Activated T-cell treated with anti-CD3 and anti-CD28 coated beads for 1 hour (primary cell): Measurements from ENCODE around the gene RASGRP3.
"Not testable (repeated sequence)": the region's sequence is repeated elsewhere in the genome, so short reads cannot be mapped to it uniquely, and the experiment has no call there.

Experiments used
- DNase-seq: peaks from one replicate; pipeline ENCODE4 v3.0.0-alpha.2; 2020; ENCODE audit warnings: low read depth

Gene RASGRP3

DNA sequence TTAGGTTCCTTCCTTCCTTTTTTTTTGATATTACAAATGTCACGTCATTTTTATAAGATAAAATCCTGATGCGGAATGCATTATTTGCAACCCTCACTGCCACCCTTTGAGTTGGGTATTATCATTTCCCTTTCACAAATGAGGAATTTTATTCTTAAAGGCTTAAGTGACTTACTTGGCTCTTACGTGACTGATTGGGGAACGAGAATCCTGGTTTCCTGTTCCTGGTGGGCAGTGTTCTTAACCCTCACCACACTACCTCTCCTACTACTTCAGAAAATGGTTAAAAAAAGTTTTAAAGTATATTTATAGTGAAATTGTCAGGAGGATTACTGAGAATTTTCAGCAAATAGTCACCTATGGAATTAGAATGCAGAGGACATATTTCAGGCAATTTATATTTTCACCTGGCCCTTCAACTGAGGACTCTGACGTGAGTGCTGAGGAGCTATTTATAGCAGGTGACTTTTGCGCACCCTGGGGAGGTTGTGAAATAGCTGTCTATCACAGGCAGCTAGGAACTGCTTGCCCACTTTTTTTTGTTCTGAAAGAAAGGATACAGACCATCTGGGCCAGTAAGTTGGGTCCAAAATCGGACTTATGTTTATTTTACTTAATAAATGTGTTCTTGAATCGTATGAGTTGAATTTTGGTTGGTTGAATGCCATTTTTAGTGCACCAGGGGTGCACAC, 18.7 kb upstream of the RASGRP3 start:
- no peak for DNase-seq

DNA sequence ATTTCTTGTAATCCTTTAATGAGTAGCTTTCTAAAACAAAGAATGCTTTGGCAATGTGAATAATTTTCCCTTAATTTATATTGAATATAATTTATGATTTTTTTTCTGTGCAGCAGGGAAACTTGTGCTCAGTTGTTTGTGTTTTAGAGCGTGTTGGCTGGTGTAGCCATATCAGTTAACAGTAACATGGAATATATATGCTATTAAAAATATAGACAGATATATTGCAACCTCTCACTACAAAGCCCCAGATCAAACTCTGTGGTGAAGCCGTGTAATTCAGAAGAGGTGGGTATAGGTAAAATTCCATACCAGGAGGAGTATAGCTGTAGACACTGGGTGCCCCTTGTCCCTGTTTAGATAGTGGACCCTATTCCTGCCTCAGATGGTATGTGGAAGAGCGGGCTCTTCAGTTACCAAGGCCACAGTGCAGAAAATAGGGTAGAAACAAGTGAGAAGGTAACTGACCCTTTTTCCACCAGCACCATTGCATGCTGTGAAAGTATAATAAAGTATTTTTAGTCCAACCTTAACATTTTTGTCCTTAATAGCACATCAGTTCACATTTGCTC, 18.1 kb upstream of the RASGRP3 start:
- DNase-seq: no peak

DNA sequence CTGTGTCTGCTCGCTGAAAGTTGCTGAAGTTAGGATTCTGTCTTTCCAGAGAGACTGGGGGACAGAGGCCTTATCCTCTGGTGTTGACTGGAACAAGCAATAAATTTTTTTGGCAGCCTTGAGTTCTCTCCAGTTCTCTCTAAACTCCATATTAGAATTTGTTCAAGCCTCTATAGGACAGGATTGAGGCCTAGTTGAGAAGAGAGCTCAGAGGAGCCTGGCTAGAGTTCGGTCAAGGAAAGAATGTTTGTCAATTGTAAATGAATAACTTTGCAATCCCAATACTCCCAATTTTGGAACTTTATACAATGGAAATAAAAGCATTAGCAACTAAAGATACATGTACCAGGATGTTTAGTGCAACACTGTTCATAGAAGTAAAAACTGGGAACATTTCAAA, 16.7 kb upstream of the RASGRP3 start:
- no peak for DNase-seq

DNA sequence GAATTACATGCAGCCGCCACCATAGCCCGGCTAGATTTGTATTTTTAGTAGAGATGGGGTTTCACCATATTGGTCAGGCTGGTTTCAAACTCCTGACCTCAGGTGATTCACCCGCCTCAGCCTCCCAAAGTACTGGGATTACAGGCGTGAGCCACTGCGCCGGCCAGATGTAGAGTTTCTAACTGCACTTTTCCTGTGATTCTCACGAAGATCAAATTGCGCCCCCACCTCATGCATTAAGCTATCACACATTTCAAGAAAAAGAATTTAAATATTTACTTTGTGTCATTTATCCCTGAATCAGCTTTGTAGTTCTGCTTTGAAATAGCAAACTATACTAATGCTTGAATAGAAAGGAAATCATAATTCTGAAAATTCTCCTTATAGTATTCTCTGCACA, 13.9 kb upstream of the RASGRP3 start:
- DNase-seq: not testable (repeated sequence)

DNA sequence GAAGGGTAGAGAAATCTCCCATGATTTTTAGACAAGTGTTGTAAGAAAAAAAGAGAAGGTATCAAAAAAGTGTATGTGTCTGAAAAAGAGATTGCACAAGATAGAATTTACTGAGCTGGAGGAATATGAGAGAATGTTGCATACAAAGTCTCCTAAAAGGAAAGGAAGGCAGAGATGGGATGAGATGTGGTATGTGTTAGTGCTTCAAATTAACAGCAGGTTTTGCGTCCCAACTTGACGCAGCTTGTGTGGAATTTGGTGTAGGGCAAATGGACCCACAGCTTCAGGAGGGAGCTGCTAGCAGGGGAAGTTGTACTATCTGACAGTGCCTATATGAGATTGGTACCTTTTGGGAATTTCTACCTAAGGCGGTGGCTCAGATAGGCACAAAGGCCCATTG, 9.0 kb upstream of the RASGRP3 start:
- no peak for DNase-seq

DNA sequence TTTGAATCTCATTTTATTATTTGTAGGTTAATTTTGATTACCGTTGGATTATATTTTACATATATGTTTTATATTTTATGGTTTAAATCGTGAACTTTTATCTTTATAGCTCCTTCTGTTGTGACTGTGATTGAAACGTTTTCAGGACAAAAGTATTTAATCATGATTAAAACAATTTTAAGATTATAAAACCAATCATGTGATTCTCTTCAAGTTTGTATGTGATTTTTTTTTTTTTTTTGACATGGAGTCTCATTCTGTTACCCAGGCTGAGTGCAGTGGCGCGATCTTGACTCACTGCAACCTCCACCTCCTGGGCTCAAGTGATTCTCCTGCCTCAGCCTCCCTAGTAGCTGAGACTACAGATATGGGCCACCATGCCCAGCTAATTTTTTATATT, 7.2 kb upstream of the RASGRP3 start:
- no peak for DNase-seq

DNA sequence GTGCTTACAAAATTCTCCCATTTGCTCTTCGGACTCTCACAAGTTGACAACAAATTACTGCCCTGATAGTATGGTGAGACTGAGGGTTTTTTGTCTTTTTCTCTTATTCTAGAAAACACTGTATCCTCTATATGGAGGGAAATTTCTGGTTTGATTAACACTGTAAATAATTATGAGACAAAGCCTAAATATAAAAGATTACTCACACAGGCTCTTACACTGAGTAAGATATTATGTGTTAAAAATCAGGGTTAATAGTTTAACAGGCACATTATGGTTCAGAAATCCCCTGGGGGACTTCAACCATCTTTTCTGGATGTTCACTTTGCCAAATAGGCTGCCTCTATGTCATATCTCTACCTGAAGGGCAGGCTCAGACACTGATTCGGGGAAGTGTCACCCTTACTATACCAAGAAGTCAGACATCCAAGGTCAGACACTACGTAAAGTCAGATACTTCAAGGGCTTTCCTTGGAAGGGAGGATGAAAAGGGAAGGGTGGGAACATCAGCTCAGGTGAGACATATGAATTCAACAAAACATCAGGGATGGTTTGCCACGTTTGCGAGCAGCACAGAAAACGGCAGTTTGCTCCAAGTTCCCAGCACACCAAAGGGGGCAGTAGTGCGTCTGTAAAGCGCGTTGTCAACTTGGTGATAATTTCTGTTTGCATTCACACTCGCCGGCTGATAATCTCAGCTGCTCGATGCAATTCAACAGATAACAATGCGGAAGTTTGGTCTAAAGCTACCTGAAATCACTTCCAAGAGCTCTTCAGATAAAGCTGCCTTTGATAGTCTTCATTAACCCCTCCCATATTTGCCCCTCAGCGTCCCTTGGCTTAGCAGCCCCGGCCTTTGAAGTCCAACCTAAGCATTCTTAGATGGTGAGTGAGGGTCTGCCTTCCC, 972 bp upstream of the RASGRP3 start:
- DNase-seq: peak; percentile 64

DNA sequence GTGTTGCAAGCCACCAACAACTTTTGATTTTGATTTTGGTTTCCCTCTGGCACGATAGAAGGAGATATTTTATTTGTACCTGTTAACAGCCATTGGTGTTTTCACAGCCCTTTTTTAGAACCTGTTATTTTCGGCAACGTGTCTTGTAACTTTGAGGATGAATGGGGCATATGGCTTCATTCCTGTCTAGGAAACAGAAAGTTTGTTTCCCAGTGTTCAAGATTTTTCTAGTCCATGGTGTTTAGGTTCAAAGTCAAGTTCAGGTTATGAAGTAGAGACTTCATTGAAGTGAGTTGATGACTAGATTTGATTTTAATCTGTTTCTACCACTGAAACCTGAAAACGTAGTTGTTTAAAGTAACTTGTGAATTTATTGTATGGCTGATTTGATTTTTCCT, 343 bp downstream of the RASGRP3 start:
- DNase-seq: no peak

DNA sequence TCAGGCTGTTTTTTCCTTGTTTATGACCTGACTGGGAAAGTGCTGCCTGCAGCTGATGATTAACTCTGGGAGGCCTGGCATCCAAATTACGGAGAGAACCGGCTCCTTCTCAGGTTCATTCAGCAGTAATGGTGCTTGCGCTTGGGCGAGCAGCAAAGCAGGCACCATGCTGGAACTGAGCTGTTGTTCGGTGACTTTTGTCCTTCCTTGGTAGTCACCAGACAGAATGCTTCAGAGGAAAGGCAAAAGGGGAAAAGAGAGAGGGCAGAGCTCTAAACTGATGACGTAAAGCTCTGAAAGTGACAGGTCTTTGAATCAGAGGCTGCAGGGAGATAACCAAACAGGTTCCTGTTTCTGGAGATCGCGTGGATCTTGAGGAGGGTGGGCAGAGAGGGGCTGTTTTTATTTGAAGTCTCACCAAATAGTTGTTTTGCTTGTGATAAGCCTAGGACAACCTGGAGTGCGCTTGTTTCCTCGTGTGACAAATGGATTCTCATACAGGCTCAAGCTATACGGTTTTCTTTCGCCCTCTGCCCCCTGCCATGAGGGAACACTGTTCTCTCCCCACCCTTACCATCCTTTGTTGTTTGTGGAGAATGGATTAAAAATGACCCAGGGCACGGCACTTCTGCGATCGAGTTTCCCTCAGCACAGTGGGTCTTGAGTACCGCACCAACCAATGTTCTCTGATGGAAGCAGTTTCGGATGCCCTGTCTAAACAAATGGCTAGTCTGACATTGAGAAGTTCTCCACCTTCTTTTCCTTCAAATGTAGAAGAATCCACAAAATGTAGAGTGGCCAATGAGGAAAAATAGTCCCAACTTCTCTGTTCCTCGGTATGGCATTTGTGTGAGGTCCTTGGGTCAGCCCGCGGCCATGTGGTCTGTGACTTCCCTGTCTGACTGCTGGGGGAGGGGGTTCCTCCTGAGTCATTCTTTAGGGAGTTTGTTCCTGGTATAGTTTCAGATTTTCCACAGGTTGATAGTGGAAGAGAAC, 1.3 kb downstream of the RASGRP3 start:
- DNase-seq: no peak

DNA sequence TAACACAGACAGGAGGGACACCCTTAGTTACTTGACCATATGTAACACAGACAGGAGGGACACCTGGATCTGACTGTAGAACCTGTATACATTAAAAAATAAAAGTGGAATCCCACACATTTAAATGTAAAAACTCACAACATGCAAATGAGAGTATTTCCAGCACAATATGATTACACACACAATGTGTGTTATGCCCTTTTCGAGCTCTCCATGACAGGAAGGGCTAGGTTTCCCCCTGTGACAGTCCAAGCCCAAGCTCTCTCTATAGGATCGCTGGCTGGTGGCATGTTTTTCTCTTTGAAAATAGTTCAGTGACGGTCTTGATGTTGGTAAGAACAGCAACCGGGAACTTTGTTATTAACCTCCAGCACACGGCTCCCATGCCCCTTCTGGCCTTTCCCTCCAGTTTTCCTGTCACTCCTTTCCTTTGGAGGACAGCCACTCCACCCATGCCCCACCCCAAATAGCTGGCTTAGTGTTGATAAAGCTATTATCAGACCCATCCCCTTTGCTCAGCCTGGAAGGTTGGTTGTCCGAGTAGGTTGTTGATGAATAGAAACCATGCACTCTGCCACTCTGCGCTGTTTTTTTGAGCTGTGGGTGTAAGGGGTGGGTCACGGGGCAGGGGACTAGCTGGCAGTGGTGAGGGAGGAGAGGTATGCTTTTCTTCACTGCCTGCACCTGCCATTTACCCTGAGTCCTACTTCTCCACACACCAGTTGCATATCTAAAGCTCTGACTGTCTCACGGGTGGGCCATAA, 2.7 kb downstream of the RASGRP3 start:
- DNase-seq: no peak

DNA sequence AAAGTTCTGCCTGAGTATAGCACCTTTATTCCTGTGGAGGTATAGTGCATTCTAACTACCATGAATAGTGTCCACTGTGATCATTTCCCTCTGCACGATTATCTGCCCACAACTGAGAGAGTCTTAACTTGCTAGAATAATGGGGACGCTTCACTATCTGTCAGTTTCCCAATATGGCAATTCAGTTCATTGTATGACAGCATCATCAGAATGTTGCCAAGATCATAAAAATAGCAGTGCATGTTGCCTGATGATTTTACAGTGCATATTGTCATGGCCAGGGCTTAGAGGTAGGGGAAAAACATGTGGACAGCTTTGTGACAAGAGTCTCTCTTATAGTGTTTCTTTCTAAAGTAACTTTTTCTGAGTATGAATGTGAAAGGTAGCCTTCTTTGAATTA, 6.1 kb downstream of the RASGRP3 start:
- DNase-seq: no peak

DNA sequence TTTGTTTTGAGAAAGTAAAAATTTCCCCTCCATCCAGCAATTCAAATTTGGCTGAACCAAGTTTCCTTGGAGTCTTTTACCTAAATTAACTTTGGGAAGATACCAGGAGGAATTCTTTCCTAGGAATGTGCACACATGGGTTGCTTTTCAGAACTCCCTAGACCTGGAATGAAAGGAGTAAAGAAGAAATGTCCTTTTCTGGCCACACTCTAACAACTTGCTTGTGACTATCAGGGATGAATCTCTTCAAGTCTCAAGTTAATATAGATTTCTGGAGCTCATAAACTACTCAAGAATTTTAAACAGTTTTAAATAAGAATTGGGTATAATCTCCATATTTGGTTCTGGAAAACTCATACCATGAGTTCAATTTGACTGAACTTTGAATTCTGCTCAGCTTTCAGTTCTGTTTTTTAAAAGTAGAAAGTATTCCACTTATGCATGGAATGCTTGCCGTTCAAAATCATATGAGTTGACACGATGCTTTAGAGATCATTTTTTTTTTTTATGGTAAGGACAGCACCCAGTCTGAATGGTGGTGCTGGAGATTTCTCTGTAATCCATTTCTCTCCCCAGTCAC, 7.7 kb downstream of the RASGRP3 start:
- no peak for DNase-seq

DNA sequence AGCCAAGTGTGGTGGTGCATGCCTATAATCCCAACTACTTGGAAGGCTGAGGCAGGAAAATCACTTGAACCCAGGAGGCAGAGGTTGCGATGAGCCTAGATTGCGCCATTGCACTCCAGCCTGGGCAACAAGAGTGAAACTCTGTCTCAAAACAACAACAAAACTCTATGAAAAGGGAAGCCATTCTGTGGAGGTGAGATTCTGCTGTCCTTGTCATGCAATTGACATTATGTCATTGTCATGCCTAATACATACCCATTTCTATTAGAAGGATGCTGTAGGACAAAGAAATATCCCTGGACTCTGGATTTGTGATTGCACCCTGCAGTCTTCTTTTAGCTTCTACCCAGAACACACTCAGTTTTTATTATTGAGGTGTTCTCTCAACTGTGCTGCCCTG, 8.6 kb downstream of the RASGRP3 start:
- no peak for DNase-seq

DNA sequence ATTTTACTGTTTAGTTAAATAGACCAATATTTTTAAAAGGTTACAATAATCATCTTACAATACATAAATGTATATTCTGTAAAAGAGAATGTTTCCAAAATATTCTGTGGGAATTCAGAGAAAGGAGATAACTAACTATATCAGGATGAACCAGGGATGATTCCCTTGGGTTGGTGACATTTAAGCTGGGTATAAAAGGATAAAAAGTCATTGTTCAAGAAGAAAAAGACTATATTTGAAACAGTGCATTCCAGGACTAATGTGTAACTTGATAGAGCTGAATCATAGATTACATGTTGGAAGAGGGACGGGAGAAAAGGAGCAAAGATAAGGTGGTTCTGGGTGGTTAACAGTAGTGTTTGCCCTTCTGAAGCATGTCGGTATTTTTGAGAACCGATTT, 10.1 kb downstream of the RASGRP3 start:
- DNase-seq: no peak

DNA sequence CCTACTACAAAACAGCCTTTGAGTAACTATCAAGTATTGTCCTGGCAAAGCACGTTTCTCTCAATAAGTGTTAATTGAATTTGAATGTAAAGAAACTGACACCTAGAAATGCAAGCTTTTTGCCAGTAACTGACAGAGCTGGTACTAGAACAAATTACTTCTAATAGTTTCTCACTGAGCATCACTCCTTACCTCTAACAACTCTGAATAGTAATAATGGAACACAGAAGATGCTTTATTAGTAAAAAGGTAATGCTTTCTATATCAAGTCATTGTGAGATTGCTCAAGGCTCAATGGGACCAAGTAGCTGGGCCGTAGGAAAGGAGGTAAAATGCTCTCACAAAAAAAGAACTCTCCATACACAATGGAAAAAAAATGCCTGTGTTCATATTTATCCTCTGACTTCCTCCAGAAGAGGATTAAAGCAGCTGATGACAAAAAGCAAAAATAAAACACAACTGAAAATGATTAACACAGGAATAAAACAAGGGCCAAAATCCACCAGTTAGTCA, 11.8 kb downstream of the RASGRP3 start:
- DNase-seq: no peak

DNA sequence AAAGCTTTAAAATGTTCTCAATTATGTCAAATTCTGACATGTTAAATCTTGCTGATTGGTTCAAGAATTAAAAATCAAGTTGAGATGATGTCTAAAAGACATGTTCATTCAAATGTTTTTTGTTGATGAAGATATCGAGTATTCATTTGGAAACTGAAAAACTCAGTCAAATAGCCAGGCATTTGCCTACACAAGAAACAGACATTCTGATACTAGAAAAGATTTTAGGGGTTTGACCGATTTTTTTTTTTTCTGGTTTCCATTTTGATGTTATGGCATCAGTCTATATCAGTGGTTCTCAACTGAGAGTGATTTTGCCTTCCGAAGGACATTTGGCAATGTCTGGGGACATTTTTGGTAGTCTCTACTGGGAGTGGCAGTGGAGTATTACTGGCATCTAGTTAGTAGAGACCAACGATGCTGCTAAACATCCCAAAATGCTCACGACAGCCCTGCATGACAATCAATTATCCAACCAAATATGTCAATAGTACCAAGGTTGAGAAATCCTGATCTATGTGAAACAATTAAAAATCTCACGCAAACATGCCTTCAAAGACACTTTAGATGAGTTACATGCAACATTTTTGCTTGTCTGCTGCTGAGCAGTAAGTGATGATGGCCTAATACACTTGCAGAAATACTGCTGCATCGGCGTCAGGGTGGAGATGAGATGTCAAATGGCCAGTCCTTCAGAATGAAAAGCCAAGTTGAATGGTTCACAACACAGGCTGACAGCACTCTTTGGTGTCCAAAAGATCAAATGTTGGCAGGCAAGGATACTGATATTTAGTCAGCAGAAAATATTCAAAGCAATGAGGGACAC, 12.5 kb downstream of the RASGRP3 start:
- no peak for DNase-seq

DNA sequence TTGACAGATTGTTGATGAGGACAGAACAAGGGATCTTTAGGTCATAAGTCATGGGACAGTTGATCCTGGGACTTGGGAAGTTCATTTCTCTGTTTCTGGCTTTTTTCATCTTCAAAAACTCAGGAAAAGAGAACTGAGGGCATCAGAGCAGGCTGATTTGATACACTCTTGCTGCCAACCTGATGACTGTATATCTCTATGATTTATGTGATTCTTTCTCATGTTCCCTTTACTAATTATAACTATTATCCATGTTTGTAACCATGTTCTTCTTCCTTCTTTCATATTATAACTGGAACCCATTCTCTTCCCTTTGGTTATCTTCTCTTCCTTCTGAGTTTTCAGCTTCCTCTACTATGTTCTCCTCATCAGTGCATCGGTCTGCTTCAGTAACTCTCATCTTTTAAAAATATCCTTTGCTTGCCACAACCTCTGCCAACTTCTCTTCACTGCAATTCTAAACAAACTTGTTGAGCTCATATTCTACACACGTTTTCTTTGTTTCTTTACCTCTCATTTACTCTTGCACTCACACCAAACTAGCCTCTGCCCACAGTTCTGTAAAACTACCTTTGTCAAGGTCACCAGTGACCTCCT, 13.5 kb downstream of the RASGRP3 start:
- no peak for DNase-seq

DNA sequence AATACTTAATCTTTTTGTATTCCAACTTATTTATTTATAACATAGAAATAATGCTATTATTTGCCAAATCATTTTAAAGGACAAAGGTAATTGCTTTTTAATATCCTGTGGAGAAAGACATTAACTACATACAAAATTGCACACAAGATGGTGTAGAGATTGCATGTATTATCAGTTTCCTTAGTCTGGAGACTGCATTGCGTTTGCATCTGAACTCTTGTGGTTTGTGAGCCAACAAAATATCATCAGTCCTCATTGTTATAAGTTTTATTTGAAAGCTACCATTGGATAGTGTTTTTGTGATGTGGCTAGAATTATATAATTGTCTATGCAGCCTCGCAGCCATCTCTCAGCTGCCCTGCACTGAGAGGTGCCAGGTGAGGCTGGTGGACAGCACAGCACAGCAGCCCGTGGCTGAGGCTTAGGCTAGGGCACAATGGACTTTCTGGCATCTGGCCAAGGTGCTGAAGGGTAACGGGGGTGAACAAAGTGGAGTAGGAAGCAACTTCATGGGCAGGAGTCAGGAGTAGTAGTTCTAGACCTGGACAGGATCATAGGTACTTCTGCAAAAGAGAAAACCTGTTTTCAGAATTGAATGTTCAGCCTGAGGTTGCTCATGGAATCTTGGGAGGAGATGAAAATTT, 15.1 kb downstream of the RASGRP3 start:
- no peak for DNase-seq
